ENCODE data around the gene RAB11FIP5.

Gene RAB11FIP5

DNA sequence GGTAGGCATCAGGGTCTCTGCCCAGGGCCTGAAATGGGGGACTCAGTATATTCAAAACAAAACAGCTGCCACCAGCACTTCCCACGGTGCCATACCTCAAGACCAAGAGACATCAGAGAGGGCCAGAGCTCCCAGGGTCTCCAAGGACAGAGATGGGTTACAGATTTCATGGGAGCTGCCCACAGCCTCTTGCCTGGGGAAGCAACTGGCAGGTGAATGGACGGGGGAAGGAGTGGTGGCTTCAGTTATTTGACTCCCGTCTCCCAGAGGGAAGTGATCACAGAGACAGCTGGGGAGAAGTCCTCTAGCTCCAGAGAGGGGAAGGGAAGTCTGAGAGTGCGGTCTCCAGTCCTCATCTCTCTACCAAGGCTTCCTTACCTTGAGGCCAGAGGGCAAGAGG, 25.4 kb downstream of the RAB11FIP5 start:
- no peak for DNase-seq

DNA sequence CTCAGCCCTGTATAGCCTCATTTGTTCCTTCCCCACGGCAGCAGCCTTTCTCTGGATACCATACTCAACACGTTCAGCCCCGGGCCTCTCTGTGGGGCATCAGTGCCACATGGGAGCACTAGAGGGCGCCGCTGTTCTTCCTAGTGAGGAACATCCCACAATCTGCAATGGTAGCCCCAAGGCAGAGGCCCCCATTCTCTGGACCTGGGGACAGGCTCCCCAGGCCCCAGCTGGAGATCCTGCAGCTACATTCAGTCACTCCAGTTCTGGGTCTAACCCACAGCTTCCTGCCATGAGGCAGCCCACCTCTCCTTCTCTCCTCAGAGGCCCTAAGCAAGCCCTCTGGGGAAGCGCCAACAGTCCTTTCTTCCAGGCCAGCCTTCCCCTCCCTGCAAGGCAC, 27.1 kb downstream of the RAB11FIP5 start:
- peak; percentile 74 for DNase-seq

DNA sequence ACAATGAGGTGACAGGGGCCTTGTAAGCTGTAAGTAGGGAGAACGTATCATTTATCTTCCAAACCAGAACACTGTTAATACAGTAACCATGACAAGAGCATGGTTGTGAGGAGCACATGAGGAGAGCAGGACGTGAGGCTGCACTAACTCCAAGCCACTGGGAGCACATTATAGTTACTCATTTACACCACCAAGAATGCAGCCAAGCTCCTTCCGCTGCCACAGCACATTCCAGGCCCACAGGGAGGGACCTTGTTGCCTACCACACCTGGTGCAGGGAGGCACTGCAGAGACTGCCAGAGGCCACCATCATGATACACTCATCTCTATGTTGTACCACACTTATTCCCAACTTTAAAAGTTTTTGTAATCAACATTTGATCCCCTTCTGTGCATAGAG, 27.8 kb downstream of the RAB11FIP5 start:
- no peak for DNase-seq

DNA sequence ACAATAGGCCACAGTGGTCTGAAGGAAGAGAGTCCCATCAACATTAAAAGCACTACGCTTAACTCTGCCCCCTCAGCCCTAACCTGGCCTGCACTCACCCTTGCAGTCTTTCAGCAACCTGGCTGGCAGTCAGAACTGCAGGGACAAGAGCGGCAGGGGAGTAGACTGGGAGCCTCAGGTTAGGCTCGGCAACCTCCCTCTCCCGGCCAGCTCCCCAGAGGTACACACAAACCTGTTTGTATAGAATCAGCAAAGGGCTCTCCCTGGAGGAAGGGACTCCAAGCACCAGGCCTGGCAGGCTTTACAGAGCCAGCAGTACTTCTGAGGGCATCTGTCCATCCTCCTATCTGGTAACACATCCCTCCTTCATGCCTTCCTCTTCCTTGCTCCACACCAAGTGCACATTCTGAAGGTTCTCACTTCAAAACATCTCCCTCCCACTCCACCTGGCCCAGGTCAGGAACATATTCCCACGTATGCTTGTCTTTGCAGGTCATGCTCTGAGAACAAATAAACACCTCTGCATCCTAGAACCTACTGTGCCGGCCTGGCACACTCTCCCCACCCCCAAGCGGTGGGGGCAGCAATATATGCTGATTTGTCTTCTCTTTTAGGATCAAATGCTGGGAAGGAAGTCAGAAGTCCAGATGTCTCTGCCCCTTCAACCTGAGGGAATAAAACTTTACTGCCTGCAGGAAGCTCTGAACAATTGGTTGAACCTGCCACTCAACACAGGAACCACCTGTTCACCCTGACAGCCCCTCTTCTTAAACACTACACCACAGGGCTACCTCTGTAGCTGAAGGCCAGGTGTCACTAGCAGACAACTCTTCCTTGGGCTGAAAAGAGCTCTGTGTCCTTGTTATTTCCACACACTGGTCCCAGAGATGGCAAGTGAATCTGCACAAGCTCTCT, 28.6 kb downstream of the RAB11FIP5 start:
- no peak for DNase-seq

DNA sequence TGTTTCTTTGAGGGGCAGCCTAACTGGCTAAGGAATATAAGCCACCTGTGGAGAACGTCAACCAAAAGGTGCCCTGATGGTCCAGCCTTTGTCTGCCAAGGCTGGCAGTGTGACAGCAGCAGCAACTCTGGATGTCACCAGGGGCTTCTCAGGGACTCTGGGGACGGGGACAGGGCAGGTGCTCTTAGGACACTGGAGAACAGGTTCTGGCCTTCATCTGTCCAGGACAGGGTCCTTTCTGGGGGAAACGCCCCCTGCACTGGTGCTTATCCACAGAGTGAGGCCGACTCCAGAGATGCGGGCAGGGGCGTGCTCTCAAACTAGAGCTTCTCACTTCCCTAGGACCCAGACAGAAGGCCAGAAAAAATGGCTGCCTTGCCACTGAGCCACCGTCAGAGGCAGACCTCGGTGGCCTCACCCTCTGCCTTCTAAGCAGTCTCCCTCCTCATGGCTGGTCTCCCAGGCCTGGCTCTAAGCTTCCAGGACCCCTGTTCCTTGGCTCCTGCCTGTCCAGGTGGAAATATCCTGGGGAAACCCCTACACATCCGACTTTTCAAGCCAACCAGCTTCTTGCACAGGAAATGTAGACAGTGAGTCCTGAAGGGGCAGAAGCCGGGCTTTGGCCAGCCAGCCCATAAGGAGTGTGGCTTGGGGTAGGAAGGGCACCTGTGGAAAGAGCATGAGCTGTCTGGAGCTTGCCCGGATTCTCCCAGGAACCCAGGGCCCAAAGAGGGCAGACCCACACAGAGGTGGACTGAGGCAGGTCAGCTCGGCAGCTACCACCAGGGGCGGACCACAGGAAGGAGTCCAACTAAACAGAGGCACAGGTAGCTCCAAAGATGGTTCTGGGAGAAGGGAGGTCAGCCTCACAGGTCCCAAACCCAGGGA, 30.0 kb downstream of the RAB11FIP5 start:
- DNase-seq = no peak

DNA sequence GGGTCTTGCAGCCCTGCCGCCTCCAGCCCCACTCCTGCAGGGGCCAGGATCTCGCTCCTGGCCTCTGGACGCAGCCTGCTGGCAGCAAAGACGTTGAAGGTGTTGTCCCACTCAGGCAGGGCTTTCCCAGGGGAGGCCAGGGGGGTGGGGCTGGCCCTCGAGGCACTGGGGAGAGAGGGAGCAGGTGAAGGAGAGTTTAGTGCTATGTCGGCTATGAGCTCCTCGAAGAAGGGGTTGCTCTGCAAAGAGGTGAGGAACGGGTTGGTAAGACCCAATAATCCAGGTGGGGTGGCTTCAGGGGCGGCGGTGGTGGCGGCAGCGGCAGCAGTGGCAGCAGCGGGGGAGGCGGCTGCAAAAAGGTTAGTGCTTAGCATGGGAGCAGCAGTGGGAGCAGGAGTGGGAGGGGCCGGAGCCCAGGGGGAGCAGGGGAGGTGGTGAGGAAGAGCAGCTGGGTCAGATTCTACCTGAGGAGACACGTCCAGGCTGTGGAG, 31.5 kb downstream of the RAB11FIP5 start:
- DNase-seq = no peak

DNA sequence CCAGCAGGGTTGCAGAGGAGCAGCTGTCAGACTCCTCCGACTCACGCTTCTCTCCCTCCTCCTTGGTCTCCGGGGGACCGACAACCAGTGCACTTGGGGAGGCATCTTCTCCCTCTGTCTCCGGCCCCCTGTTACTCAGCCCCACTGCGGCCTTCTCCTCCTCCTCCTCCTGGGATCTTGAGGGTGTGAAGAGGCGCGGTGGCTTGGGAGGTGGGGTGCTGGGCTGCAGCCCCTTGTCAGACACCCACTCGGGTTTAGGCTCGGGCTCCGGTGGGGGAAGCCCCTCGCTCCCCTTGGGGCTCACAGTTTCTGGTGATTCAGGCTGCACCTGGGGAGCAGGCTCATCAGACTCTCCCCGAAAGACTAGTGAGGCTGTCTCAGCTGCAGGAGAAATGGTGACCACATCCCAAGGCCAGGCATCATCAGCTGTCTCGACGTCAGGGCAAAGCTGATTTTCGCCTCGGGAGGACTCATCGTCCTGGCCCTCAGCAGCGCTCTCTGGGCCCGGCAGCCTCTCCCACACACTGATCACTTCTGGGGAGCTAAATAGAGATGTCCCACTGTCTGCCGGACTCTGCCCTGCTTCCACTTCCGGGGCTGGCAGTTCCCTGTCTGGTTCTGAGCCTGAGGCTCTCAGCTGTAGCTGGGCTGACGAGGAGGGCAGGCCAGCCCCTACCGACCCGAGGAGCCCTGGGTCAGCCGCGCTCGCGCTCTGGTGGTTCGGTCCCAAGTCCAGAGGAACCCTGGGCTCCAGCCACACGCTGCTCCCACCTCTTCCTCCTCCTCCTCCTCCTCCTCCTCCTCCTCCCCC, 32.2 kb downstream of the RAB11FIP5 start:
- DNase-seq = no peak

DNA sequence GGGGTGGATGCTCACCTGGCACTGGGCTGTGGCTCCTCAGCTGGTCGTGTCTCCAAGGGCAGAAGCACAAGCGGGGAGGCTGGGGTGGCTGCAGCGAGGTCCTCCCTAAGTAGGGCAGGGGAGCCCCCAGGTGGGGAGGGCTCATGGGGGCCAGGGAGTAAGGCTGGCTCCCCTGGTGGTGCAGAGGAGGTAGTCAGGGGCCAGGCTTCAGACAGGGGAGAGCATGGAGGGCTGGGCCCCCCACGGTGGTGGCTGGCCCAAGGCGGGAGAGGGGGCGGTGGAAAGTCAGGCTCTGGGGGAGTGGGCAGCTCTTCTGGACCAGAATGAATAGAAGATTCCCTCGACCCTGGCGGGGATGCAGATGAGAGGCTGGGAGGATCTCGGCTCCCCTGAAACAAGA, 33.1 kb downstream of the RAB11FIP5 start:
- no peak for DNase-seq

DNA sequence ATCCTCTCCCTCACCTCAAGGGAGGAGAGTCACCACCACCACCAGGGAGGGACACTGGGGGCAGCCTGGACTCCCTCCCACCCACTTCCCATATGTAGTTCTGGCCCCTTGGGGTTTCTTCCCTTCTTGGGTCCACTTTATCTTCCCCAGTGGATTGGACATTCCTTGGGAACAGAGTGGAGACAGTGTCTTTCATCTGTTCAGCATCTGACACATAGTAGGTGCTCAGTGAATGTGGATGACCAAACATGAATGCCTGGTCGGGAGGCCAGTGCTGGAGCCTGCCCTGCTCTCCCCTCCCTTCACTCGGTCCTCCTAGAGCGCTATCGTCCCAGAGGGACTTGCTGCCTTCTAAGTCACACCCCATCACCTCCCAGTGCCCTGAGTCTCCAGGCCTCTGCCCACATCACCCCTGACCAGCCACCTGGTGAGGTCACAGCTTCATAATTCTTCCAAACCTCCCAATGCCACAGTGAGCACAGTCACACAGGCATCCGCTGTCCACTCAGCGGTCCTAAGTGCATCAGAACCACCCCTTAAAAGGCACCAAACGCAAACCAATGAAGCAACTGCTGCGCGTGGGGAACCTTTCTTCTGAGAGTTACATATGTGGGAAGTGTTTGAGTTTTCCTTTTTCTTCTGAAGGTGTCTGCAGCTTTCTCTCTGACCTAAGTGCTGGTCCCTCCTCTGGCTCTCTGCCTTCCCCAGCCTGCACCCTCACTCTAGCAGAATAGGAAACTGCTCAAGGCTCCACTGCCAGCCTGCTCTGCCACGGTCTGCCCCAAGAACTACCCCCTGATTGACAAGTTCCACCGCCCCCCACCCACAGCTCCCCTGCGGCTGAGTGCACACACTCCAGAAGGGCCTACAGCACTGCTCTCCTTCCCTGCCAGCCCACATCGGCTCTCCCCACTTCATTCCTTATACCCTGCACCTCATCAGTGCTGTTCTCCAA, 34.0 kb downstream of the RAB11FIP5 start:
- DNase-seq = no peak

DNA sequence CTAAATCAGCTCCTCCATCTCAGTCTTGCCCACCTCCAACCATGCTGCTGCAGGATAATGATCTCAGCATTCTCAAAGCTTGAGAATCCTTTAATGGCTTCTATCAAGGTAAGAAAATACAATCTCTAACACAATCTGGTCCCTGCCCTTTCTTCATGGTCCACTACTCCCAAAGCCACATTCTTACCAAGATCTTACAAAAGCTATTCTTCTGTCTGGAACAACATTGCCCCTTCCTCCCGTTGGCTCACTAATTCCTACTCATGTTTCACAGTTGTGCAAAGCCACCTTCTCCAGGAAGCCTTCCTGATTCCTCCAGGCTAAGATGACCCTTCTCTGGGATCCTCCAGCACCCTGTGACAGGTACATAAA, 35.3 kb downstream of the RAB11FIP5 start:
- no peak for DNase-seq

DNA sequence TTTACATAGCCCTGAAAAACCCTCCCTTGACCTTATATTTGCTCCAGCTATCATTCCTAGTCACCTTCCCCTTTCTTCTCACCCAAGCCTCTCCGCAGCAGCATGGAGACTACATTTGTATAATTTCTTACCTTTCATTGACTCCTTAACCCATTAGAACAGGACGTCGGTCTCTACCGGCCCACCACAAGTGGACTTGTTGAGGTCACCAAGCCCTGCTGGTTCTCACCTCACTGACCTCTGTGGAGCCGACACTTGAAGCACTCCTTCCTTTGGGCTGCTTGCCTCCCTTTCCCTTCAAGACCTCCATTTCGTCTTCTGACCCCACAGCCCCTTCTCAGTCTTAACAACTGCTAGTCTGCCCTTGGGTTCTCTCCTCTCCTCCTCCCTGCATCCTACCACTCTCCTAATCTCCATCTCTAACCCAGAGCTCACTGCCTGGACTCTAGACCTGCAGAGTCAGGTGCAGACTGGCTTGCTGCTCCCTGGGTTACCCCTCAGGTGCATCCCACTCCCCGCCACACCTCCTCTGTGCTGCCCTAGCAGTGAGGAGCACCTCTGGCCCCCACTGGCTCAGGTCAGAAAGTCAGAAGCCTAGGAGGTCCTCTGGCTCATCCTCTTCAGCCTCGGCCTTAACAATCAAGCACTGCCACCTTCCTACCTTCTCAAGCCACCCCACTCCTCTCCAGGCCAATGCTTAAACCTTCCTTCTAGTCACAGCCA, 35.9 kb downstream of the RAB11FIP5 start:
- DNase-seq = no peak

DNA sequence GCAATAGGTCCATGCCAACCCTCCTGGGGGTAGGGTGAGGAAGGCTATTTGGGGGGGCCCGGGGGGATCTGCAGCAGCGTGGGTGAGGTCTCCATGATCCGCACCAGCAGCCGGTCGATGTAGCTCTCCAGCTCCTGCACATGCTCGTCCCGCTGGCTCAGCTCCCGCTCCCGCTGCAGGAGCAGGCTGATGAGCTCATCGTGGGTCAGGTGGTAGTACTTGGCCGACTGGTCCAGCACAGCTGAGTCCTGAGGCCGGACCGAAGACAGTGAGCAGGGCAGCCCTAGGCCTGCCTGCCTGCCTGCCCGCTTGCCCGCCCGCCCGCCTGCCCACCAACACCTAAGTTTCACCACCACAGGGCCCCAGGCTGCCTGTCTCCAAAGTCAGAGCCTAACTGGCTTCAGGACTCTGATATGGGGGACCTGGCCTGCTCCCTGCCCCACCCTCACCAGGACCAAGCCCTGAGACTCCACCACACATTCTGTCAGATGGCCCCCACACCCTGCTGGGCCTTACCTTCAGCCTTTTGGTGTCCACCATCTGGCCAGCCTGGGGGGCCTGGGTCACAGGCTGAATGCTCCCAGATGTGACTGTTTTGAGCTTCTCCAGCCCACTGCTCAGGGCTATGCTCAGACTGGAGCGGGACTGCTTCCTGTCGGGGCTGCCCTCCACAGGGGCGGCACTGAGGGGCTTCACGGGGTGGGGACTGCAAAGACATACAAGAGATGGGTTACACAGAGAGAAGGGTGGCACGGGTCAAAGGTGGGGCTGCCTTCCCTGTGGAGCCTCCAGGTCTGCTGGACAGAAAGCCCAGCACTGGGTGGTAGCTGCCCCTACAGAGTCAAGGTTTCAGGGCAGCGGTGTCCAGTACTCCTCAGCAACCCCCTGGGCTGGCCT, 37.0 kb downstream of the RAB11FIP5 start:
- DNase-seq = no peak

DNA sequence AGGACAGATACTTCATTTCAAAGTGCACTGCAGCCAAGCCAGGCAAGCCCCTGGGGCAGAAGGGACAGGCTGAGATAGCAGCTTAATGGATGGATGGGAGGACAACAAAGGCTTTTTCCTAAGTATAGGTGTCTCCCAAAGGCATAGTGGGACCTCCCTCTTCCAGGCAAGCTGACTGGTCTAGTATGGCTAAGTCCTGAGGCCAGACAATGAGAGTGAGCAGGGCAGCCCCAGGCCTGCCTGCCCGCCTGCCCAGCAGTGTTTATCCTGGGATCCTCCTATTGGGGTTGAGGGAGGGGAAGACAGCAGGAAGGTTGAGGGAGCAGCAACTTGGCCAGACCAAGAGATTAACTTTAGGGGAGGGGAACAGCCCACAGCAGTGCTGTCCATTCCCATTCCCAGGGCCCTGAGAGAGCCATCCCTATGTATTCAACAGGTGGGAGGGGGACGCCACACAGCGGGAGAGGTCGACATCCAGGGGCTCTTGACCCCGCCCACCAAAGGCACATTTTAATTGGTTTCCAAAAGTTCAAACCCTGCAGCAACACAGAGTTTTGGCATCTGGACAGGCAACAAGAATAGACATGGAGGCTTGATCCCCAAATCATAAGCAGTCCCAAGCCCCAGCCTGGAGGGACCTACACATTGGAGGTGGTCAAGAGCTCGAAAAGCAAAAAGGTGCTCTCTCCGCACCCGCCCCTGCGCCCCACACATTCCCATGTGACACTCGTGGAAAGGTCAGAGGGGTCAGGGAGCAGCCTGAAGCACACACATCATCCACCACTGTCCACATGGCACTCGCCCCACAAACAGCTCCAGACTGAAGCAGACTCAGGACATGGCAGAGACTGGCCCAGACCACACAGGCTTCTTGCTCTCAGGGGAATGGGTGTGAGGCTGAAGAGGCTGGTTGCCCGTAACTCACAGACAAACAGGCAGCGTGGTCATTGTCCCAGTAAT, 38.4 kb downstream of the RAB11FIP5 start:
- no peak for DNase-seq

DNA sequence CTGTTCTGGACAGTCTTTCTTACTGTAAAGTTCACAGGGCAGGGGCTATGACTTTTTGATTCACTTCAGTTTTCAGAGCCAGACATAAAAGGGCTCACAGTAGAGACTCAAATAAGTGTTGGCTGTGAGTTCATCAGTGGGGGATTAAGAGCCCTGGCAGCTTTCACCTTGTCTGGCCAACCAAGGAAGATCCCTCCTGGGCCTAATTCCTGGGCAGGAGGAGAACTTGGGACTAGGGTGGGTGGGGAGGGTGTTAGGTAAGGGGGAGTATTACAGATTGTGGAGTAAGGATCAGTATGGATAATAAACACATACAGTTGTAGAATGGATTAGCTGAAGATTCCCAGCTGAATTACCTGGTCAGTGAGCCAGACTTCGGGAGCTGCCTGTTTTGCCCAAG, 40.3 kb downstream of the RAB11FIP5 start:
- no peak for DNase-seq

DNA sequence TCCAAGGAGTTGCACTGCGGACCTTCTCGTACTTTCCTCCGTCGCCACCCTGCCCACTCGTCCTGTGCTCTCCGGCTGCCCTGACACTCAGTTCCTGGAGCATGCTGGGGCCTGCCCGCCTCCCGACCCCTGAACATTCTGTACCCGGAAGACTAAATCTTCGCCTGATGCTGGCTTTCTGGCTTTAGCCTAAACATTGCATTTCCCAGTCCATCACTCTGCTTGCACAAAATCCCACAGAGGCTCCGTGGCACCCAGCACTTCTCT, 40.7 kb downstream of the RAB11FIP5 start:
- DNase-seq = no peak

DNA sequence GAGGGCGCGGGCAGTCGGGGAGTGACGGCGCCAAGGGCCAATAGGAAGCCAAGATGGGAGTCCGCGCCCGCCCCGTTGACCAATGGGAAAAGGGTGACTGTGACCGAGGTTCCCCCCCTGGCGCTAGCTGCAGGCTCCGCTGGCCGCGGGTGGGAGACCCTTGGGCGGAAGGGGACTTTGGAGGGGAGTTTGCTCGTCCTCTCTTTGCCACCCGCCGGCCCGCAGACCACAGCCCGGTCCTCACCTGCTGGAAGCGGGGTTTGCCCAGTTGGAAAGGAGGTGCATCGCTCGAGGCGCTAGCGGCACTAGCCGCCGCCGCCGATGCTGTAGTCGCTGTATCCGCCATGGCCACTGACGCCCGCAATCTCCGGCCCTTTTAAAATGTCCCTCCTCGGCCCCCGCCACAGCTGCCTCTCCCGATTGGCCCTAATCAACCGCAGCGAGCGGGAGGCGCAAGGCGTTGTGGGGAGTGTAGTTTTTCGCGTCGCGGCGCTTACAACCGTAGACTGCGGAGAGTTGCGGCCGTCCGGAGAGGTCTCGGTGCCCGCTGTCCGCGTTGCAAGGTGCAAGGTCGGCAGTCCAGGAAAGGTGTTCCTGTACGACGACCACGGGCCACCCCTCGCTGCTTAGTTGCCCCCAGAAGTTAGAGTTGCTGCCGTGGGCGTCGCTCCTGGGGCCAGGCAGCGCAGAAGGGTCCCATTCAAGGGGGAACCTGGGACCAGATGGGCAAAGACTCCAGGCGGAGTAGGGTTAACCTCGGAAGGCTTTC, 41.2 kb downstream of the RAB11FIP5 start, which contains the start of gene SFXN5:
TSS of gene SFXN5 (minus strand) at position 353 of the 769 bp plus-strand sequence. CDS start at position 346, 7 bp downstream.
- DNase-seq = peak; percentile 94

DNA sequence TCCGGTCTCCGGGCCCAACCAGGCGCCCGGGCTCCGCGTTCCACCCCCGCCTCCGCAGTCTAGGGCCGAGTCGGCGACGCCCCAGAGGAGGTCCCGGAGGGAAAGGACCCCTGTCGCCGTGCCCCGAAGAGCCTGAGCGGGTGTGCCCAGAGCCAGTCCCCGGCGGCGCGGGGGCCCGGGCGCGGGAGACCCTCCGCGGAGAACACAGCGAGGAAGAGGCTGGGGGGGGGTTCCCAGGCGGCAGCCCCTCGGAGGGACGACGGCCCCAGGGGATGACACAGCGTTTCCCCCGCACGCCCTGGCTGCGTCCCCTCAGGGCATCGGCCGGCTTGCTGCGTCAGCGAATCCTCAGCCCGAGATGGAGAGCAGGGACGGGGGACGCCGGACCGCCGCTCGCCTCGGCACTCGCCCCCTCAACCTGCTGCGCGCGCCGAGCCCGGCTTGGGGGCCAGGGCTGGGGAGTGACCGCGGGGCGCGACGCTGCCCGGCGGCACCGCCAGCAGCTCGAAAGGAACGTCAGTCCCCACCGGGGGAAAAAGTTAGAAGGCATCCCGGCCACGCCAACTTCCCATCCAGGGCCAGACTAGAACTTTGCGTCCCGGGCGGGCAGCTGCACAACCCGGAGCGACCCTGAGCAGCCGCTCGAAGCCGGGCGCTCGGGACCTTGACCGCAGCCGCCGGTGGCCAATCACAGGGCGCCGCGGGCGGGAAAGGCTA, 41.9 kb downstream of the RAB11FIP5 start:
- DNase-seq = peak; percentile 52

Measured in OCI-M1 (cell line).